IMR-90 (cell line): ENCODE results near the gene KCNIP1.

Source experiments
- CEBPB ChIP-seq: IDR thresholded peaks from 2 replicates; pipeline ENCODE4 v1.6.1; 2012; ENCODE audit warnings: low read depth, low read length, improper control_type of control experiment
- NFE2L2 ChIP-seq: fragments of 150-350 bp; IDR thresholded peaks from 2 replicates; pipeline ENCODE4 v1.6.1; 2016; ENCODE audit warnings: low read depth, mild to moderate bottlenecking, low read length
- POLR2A ChIP-seq: IDR thresholded peaks from 2 replicates; pipeline ENCODE4 v1.6.1; 2012; ENCODE audit warnings: mild to moderate bottlenecking, low read depth, low read length
- RFX5 ChIP-seq: IDR thresholded peaks from 2 replicates; pipeline ENCODE4 v1.8.0; 2012; ENCODE audit warnings: low read depth, mild to moderate bottlenecking, low read length, moderate library complexity

- TF ChIP-seq CEBPB (no peak), POLR2A (no peak), NFE2L2 (no peak), RFX5 (no peak)
These were observed 61.3 kb downstream of the KCNIP1 start for GRCh38 chr5:170565072-170565471.
